ENCODE results near the gene SLC39A9. TPM values are rescaled to one million over a fixed set of nuclear protein-coding genes. Genes with fewer than 3 reads are reported as not detected.

The SLC39A9 gene
- total and polyA plus RNA-seq, 10 of the 15 experiments (the other 5 are each of a cell fraction or from before 2014, with no cell fraction given) = 19.9 to 109 (median 46.9) TPM

GRCh38 chr14:69353168-69353567 lies 45.3 kb upstream of the SLC39A9 start (continued):
- TF ChIP-seq CTCF (IDR thresholded peaks at IDR 0.05 in 2 of 3, conservative IDR thresholded peaks at IDR 0.05 in 1 of 3; ENCODE audit: control insufficient read depth in 2 of 3, extremely low read depth in 1 of 3, insufficient read depth in 1 of 3, low read depth in 3 of 3, low read length in 3 of 3) (no peak), PML (IDR thresholded peaks at IDR 0.05; ENCODE audit: low read length) (no peak), SREBF1 (IDR thresholded peaks at IDR 0.05; ENCODE audit: low read length) (no peak), IKZF2 (IDR thresholded peaks at IDR 0.05) (peak; percentile 32 to 54; a peak in 2 of 4 replicates), SPI1 (IDR thresholded peaks at IDR 0.05; ENCODE audit: borderline replicate concordance, insufficient read depth, low read depth, low read length) (peak; percentile 73; the same call in 1 of the 2 replicates)

- ChIA-PET RAD21 (ENCODE audit: unreplicated experiment) (interaction anchor here (0.9 to 11.5 kb wide), 13 partner anchors 8 to 105 kb away, joined by 3 to 143 read pairs (median 4); partner anchors contain the start of genes ERH and SLC39A9), CTCF (interaction anchor here (0.5 to 2.0 kb wide), 14 partner anchors 8 to 154 kb away, joined by 3 to 11 read pairs (median 4); partner anchors contain the start of genes ERH and SLC39A9), POLR2A (interaction anchor here (1.0 to 9.1 kb wide), 10 partner anchors 9 to 87 kb away, joined by 3 to 100 read pairs (median 5); partner anchors contain the start of genes ERH and SLC39A9), SMC1A (ENCODE audit: uncharacterized antibody, unreplicated experiment) (interaction anchor here (1.0 to 3.0 kb wide), 12 partner anchors 9 to 104 kb away, joined by 3 to 23 read pairs (median 6); partner anchors contain the start of genes ERH and SLC39A9)
- DNase-seq (ENCODE audit: low read depth, low spot score) = peak; percentile 87
- peak; percentile 98 for FAIRE-seq
- under 1% methylated on average over 11 of the region's 11 CpGs for WGBS (ENCODE audit: insufficient coverage, insufficient replicate concordance, low lambda C conversion rate, missing lambda C conversion rate)
- no peaks in the 10 kb centered on the region for H3K36me3 ChIP-seq (ENCODE audit: control insufficient read depth in 2 of 2, insufficient read depth in 2 of 2, low read length in 1 of 2)
- TSS peak; percentile 90 for BruUV-seq (replicated peaks)
- H3K4me3 ChIP-seq = peak overlapping the region; percentile 48; the same call in 1 of the 2 replicates
- H3K4me2 ChIP-seq (ENCODE audit: control insufficient read depth, insufficient read depth) = peak overlapping the region; percentile 97
- in situ Hi-C loops (cut with MboI) (no loop called here), intact Hi-C loops (cut with micrococcal nuclease; ENCODE audit: unreplicated experiment) (loop anchor here (2.0 to 5.0 kb wide), 2 partner anchors 38 to 108 kb away; no protein-coding TSS in a partner anchor)
- H3K4me1 ChIP-seq (ENCODE audit: control insufficient read depth, insufficient read depth, low read length) = peaks cover 56% of the 10 kb centered on the region
- peak; percentile 90 for ATAC-seq
- H2AFZ ChIP-seq (ENCODE audit: control insufficient read depth, low read depth, low read length) = peak overlapping the region; percentile 79
- no peaks in the 10 kb centered on the region for H4K20me1 ChIP-seq (ENCODE audit: control insufficient read depth, insufficient read depth)
- H3K9ac ChIP-seq (ENCODE audit: control insufficient read depth, insufficient read depth, low read length) = peak overlapping the region; percentile 85
- H3K27ac ChIP-seq (ENCODE audit: control insufficient read depth, insufficient read depth) = peak overlapping the region; percentile 99
- no peaks in the 10 kb centered on the region for H3K79me2 ChIP-seq (ENCODE audit: control insufficient read depth, insufficient read depth, low read length)
- H3K9me3 ChIP-seq (replicated peaks; ENCODE audit: control insufficient read depth, insufficient read depth, low read length) = no peaks in the 10 kb centered on the region
- H3K27me3 ChIP-seq (replicated peaks in 1 of 2; ENCODE audit: control insufficient read depth in 2 of 2, insufficient read depth in 2 of 2, low read length in 1 of 2) = no peaks in the 10 kb centered on the region
- no peak for TF ChIP-seq CEBPZ (IDR thresholded peaks at IDR 0.05; ENCODE audit: low read depth, low read length)
- peak; percentile 65; the same call in 1 of the 2 replicates for TF ChIP-seq NFIC (IDR thresholded peaks at IDR 0.05; ENCODE audit: low read depth, low read length)
- no peak for TF ChIP-seq HDGF (IDR thresholded peaks at IDR 0.05)
- no peak for TF ChIP-seq ELK1 (IDR thresholded peaks at IDR 0.05; ENCODE audit: low read depth, low read length)
- no peak for TF ChIP-seq SREBF2 (IDR thresholded peaks at IDR 0.05; ENCODE audit: low read length)
- TF ChIP-seq RELA (IDR thresholded peaks at IDR 0.05; ENCODE audit: borderline replicate concordance, partially characterized antibody) = peak; percentile 78
- TF ChIP-seq TCF7 (IDR thresholded peaks at IDR 0.05; ENCODE audit: borderline replicate concordance) = no peak
- TF ChIP-seq USF2 (IDR thresholded peaks at IDR 0.05; ENCODE audit: borderline replicate concordance, low read depth, low read length) = no peak
- TF ChIP-seq POLR2A (IDR thresholded peaks at IDR 0.05; ENCODE audit: low read depth, low read length) = peak; percentile 78
Observed at GRCh38 chr14:69354383-69355153, 43.9 kb upstream of the SLC39A9 start.
